Measurements from ENCODE around the gene AP4E1.

Gene AP4E1

DNA sequence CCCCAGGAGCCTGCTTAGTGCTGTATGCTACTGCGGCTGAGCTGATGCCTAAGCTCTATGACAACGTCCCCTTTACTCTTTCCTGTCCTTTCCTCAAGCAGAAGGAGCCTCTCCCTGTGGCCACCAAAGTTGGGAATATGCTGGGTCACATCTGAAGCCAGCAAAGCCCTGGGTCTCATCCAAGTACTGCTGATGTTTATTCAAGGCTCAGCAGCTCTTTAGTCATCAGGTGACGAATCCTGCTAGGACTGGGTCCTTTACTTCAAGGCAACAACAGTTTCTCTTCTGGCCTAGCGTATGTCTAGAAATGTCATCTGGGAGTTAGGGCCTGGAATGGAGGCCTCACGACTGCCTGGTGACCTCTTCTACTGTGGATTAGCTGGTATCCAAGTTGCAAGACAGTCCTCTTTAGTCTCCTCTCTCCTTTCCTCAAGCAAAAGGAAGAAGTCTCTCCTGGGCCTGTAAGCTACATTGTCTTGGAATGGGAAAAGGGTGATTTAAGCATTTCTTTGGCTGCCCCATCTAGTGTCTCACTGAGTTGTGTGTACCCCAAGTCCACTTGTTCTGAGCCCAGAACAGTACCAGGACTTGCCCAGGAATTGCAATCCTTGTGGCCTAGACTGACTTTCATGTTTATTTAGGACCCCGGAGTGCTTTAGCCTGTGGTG, 122.3 kb downstream of the AP4E1 start:
- DNase-seq, result no peak

DNA sequence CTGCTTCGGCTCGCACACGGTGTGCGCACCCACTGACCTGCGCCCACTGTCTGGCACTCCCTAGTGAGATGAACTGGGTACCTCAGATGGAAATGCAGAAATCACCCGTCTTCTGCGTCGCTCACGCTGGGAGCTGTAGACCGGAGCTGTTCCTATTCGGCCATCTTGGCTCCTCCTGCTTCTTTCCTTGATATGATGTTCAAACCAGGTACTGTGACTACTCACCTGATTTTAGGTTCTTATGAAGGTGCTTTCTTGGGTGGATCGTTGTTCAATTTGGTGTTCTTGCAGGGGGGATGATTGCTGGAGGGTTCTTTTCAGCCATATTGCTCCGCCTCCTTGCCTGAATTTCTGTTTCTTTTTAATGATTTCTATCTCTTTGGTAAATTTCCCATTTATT, 129.0 kb downstream of the AP4E1 start:
- DNase-seq, result peak; percentile 61

DNA sequence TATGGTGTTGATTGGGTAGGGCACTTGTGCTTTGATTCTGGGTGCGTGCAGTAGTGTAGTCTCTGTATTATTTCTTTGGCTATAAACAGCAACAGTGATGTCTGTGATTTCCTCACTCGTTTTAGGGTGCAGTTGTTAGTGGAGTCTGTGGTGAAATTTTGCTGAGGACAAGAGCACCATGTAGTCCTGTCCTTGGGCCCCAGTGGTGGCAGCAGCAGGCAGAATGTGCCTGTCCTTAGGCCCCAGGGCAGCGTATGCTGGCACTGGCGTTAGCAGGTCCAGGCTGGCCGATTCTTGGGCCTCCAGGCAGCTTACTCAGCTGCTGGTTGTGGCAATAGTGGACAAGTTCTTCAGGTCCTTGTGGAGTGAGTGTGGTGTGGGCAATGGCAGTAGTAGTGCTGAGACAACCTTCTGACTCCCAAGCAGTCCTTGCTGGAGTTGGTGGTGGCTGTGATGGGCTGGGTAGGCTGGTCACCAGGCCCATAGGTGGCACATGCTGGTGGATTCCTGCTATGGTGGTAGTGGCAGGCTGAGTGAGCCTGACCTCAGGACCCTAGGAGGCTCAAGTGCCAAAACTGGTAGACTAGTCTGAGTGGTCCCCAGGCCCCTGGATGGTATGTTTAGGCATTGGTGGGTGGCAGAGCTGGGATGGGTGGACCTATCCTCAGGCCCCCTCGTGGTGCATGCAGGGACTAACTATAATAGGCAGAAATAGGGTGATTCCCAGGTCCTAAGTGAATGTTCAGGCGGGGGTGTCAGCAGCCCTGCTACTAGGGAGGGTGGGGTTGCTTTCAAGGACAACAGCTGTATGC, 129.9 kb downstream of the AP4E1 start:
- peak; percentile 29 for DNase-seq

DNA sequence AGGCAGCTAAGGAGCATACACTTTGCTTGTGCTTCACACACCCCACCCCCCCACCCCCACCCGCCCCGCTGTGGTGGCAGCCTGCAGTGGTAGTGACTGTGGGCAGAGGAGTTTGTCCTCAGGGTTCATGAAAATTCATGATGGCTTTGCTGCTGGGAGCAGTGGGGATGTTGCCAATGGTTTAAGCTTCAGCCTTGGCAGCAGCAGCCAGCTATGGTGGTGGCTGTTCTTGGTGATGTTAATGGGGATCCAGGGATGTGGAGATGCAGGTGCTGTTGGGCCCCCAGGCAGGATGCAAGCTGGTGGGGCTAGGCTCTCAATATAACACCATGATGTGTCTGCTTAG, 130.5 kb downstream of the AP4E1 start:
- no peak for DNase-seq

DNA sequence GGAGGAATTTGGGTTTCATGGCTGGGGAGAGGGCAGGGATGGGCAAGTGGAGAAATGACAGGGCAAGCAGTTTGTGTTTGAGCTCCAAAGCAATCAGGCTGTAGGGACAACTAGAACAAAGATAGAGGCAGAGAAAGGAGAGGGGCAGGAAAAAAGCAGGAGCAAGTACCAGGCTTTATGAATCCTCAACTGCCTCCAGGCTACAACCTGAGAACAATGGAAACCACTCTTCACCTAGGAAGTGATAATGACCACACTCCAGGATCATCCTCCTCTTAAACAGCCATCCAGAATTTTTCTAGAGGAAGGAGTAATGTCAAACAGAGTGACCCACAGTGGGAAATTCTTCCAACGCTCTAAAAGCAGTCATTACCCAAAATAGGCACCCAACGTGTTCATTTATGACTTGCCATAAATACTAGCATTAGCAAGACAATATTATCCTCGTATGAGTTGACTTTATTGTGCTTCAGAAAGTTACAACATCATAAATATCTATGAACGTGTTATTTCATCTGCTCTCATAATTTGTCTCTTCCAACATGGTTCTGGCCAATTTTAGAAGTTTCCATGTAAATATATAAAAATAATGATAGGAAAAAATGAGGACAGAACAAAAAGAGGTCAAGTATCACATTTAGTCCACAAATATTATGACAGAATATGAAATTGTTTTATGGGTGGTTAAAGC, 135.7 kb downstream of the AP4E1 start:
- DNase-seq, result peak; percentile 80

DNA sequence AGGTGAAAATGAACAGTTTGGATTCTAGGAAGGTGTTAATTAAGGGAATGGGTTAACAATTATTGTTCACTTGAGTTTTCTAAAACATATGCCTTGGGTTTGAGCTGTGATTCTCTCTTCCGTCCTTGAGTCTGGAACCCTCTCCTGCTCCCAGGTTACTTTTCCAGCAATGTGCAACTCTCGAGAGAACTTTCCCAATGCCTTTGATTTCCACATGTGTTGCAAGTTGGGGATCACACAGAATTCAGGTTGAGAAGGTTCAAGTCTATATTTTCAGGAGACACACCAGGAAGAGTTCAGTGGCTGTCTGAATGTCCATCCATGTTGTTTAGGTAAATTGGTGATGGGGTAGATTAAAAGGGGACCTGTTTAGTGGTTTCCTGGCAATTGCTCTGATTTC, 137.5 kb downstream of the AP4E1 start:
- no peak for DNase-seq

DNA sequence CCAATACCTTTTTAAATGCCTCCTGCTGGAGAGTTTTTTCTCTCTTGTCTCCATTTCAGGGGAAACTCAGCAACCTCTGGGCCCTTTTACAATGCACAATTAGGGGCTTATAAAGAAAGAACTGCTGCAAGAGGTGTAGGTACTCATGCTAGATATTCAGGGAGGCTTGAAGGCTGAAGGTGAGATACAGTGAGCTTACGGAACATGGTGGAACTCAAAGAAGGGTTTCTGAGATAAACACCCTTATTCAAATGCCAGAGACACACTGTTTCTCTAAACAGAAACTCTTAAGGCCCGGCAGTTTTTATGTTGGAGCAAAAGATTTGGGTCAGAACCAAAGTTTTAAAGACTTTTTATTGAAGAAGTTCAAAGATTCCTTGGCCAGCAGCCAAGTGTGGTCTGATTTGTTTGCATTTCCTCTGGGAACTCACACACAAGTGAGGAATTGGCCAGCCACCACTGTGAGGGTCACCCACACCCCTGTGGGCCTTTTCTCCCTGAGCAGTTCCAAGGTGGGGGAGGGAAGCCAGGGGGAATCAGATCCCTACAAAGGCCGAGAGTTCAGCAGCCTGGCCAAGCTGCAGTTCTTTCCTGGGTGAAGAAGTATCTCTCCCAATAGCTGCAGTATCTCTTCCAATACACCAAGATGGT, 138.4 kb downstream of the AP4E1 start:
- peak; percentile 72 for DNase-seq

DNA sequence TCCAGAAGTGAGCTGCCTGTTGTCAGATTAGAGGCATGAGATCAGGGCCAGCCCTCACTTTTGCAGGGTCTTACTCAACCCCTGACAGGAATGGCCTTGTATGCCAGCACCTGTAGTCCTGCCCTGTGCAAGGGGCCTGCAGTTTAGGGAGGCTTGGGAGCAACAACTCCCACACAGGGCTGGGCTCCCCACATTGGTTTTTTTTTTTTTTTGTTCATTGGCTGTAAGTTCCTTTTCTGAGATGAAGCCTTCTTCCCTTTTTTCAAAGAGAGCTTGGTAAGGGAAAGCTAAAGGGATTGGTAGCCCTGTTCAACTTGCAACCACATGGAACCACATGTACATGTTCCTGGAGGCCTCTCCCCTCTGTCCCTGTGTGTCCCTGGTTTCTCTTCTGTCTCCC, 139.8 kb downstream of the AP4E1 start:
- DNase-seq, result no peak

DNA sequence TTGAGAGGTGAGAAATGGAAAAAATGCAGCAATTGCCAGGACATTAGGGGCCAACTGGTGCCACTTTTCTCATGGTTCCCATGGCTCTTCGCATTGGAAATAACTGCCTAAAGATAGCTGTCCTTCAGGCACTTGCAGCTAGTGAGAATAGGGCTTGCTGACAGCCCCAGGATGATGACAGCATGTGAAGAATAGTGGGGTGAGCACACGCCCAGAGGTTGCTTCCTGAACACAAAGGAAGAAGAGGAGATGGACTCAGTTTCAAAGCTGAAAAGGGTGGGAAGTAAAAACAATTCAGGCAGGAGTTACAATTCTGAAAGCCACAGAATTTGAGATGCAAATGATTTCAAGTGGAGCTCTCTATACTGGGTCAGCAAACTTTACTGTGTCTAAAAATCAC, 140.6 kb downstream of the AP4E1 start:
- DNase-seq, result no peak

DNA sequence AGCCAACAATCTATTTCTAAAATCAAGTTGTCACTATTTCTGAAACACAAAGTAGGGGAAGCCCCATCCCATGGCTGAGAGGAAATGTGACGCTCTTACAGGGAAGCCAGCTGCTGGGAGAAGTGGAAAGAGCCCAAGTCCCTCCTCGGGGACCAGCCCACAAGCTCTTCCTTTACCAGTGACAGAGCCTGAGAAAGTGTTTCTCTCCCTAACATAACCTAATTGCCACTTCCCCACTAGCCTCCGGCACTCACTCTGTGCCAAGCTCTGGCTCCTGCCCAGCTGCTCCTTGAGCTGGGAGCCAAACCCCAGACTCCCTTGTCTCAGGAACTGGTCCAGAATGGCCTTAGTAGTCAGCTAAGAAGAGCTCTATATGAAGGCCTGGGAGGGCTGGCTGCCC, 143.3 kb downstream of the AP4E1 start:
- DNase-seq, result peak; percentile 67

DNA sequence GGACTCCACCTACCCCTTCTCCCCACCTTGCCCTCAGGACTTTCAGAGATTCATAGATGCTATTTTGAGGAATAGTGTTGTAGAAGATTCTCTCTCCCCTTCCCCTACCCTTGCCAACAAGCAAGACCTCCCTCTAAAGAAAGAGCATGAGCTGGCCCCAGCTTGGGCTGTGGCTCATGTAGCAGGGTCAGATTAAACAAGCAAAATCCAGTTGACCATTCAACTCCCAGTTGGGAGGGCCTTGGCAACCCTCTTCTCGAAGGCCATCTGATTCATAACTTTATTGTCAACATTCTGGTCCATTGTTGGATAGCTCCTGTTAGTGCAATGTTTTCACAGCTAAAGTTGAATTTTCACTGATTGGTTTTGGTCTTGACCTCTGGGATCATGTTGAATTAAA, 145.1 kb downstream of the AP4E1 start:
- no peak for DNase-seq

DNA sequence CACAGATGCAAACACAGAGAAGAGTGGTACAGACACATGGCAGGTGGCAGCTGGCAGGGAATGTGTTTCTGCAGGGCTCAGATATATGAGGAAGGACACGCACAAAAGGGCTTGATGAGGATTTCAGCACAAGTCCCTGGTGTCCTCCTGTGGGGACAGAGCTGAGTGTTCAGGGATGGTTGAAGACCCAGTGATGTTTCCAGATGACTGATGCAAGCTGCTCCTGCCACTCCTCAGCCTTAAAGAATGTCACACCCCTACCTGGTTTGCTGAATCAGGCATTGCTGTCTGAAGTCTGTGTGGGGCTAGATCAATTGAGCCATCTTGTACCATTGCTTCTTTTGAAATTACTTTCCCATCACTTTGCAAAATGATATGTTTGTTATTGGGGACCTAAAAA, 146.1 kb downstream of the AP4E1 start:
- DNase-seq, result no peak

Data from NCI-H69 (cell line).